Lower leg skin (tissue), 3 donors: Measurements from ENCODE around the gene CARD8.
A peak's percentile ranks its signal among the peaks of the same experiment; 100 is the strongest.

Source experiments
- CTCF ChIP-seq, 3 donors: fragments of 450-650 bp; IDR thresholded peaks; one replicate each; pipeline ENCODE4 v1.5.1; 2016; ENCODE audit warnings: antibody characterized with exemption in 3 of 3, mild to moderate bottlenecking in 3 of 3, moderate library complexity in 2 of 3
- POLR2A ChIP-seq, 2 donors: fragments of 450-650 bp; IDR thresholded peaks; one replicate each; pipeline ENCODE4 v1.6.1; 2016 to 2017; ENCODE audit warnings: antibody characterized with exemption in 2 of 2, mild to moderate bottlenecking in 1 of 2, moderate library complexity in 1 of 2

GRCh38 chr19:48290771-48291488, 35.2 kb upstream of the CARD8 start:
- peak in 1 of 3 donors; percentile 70 for TF ChIP-seq CTCF (IDR thresholded peaks at IDR 0.05)
- no peak for TF ChIP-seq POLR2A (IDR thresholded peaks at IDR 0.05)
